Fibroblast of skin of abdomen (primary cell): ENCODE measurements around the gene EPHA8.

Source experiments
- DNase-seq: peaks from one replicate; pipeline ENCODE4 v3.0.0-alpha.2; 2013

Gene EPHA8

DNA sequence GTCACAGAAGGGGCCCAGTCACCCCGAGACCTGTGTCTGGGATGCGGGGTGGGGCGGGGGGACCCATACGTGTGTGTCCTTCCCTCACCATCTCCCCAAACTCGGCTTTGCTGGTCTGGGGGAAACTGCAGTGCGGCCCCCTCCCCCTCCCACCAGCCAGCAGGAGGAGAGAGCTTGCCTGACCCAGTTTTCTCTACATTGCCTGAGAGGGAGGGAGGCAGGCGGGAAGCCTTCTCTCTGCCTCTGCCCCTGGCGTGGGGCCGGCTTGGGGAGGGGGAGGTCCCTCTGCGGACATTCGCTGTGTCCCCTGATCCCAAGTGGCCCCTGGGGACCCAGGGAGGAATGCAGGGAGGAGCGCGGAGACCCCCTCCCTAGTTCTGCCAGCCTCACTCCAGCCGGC is 3.9 kb downstream of the EPHA8 start:
- no peak for DNase-seq

DNA sequence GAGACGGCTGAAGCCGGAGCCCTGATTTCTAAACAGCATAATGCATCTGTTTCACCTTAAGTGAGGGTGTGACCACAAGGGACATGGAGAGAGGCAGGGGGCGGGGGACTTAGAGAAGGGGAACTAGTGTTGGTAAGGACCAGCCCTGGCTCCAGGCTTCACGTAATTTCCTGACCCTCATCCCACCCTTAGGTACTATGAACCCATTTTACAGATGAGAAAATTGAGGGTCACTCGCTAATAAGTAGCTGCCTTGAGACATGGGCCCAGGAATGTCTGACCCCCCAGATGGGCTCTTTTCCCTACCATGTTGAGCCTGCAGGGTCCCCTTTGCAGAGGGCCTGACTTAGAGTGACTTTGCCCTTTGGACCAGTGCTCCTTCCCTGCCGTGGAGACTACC is 4.7 kb downstream of the EPHA8 start:
- no peak for DNase-seq

DNA sequence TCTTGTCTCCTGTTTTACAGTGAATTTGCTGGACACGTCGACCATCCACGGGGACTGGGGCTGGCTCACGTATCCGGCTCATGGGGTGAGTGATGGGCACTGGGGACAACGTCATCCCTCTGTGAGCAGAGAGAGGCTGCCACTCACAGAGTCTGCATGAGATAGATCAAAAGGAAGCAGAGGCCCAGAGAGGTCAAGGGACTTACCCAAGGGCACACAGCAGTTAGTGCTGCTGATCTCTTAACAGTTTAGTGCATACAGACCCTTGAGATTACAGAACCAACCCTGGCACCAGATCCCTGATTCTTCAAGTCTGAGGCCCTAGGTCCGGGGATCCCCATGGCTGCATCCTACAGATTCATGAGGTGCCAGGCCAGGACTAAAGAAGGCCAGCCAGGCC is 6.0 kb downstream of the EPHA8 start:
- no peak for DNase-seq

DNA sequence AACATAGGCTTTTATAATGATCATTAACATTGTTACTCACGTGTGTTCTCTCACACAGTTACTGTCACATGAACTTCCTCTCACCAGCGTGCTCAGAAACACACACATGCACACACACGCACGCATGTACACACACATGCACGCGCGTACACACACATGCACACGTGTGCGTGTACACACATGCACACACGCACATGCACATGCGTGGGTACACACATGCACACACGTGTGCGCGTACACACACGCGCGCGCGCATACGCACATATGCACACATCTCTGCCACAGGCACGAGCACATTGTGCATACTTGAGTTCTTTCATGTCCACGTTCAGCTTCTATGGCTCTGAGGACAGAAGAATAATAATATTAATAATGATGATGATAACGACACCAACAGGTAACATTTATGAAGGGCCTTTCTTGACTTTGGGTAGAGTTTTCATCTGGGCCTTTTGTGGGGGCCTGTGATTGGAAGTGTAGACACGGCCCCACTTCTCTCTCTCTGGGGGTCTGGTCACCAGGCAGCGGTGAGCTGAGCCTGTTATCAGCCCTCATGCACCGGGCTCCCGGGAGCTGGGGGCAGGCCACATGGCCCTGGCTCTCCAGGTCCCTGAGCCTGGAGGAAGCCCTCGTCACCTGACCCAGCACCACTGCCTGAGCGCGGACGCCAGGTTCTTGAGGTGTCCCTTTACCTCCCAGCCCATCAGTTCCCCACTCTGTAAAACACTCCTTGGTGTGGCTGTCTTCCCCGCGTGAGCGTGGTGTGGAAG is 7.0 kb downstream of the EPHA8 start:
- DNase-seq: no peak

DNA sequence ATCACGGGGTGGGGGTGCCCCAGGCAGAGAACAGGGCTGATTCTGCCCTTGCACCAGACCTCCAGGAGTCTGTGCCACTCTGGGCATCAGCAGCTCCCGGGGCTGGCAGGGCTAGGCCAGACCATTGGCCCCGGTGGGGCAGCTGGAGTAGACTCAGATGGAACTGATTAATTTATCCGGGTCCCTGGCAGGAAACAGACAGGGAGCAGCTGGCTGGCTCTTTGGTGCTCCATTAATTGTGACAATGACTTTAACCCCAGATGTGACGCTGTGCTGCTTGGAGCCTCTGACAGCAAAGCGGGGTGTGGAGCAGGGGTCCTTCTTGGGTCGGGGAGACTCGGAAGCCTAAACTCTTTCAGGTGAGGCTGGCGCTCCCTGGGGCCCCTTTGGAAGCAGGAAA is 9.5 kb downstream of the EPHA8 start:
- DNase-seq: no peak

DNA sequence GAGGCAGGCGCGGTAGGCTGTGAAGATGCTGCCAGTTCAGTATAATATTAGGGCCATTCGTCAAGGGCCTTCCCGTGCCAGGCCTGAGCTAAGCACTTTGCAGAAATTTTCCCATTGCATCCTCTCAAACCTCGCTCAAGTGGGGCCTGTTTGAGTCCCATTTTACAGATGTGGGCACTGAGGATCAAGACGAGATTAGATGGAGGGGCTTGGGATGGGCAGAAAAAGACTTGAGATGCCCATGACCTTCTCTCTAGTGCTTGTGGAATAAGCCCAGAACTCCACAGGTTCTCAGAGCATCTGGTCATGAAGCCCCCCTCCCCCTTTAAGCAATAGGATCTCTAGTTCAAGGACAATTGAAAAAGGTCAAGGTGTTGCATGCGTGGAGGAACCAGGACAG is 9.9 kb downstream of the EPHA8 start:
- no peak for DNase-seq

DNA sequence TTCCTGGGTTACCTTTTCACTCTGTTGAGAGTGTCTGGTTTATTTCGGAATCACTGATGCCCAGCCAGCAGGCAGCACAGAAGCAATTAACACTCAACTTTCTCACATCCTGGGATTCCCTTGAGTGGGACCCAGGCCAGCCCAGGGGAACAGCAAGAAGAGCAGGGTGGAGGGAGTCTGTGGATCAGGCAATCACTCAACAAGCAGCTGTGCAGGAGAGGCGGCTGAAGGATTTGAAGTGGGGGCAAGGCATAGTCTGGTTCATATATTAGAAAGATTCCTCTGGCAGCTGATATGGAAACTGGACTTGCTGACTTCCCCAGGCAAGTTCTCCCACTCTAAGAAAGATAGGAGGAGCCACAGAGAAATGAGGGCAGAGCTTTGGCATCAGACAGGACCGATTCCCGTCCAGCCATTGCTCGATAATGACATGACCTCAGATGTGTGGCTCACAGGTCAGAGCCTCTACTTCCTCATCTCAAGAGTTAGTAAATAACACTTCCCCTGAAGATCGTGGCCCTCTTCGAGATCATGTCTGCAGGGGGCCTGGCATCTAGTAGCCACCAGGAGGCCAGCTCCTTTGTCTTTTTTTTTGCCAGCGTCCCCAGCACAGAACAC is 12.4 kb downstream of the EPHA8 start:
- no peak for DNase-seq

DNA sequence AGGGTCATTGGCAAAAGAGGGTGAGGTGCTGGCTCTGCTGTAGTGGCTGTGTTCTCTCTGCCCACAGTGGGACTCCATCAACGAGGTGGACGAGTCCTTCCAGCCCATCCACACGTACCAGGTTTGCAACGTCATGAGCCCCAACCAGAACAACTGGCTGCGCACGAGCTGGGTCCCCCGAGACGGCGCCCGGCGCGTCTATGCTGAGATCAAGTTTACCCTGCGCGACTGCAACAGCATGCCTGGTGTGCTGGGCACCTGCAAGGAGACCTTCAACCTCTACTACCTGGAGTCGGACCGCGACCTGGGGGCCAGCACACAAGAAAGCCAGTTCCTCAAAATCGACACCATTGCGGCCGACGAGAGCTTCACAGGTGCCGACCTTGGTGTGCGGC is 12.9 kb downstream of the EPHA8 start:
- no peak for DNase-seq

DNA sequence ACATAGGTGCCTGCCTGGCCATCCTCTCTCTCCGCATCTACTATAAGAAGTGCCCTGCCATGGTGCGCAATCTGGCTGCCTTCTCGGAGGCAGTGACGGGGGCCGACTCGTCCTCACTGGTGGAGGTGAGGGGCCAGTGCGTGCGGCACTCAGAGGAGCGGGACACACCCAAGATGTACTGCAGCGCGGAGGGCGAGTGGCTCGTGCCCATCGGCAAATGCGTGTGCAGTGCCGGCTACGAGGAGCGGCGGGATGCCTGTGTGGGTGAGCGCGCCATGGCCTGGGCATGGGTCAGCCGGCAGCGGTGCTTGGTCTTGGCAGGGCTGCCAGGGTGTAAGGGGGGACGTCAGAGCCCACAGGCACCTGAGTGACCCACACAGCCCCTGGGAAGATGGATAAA is 13.3 kb downstream of the EPHA8 start:
- no peak for DNase-seq

DNA sequence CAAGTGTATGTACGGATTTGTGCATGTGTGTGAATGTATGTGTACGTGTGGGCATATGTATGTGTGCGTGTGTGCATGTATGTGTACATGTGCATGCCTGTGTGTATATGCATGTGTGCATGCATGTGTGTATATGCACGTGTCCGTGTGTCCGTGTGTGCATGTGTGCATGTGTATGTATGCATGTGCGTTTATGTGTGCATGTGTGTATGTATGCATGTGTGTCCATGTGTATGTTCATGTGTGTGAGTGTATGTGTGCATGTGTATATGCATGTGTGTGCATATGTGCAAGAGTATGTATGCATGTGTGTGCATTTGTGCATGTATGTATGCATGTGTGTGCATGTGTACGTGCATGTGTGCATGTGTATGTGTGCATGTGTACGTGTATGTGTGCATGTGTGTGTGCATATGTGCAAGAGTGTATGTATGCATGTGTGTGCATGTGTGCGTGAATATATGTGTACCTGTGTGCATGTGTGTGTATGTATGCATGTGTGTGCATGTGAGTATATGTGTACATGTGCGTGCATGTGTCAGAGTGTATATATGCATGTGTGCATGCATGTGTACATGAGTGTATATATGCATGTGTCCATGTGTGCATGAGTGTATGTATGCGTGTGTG is 15.6 kb downstream of the EPHA8 start:
- no peak for DNase-seq

DNA sequence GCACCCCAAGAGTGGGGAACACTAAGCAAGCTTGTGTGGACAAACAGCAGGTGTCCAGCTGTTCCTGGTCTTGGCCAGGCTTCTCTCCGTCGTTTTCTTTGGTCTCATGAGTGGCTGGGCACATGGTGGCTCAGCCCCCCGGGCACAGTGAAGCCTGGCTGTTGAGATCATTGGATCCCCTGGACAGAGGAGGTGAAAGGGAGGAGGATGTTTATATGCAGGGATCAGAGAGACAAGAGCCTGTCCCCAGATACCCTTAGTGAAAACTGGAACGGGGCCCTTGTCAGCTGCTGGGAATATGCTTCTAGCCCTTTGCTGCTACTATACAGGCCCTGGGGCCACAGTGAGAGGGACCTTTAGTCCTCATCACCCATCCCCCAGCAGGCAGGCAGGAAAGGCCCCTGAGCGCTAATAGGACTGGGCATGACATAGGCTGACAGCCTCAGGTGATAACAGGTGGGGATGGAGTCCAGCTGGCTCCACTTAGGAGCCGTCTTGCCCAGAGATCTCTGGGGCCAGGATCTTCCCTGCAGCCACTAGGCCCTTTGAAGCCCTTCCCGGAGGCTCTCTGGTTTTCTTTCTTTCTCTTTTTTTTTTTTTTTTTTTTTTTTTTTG is 16.4 kb downstream of the EPHA8 start:
- DNase-seq: no peak

DNA sequence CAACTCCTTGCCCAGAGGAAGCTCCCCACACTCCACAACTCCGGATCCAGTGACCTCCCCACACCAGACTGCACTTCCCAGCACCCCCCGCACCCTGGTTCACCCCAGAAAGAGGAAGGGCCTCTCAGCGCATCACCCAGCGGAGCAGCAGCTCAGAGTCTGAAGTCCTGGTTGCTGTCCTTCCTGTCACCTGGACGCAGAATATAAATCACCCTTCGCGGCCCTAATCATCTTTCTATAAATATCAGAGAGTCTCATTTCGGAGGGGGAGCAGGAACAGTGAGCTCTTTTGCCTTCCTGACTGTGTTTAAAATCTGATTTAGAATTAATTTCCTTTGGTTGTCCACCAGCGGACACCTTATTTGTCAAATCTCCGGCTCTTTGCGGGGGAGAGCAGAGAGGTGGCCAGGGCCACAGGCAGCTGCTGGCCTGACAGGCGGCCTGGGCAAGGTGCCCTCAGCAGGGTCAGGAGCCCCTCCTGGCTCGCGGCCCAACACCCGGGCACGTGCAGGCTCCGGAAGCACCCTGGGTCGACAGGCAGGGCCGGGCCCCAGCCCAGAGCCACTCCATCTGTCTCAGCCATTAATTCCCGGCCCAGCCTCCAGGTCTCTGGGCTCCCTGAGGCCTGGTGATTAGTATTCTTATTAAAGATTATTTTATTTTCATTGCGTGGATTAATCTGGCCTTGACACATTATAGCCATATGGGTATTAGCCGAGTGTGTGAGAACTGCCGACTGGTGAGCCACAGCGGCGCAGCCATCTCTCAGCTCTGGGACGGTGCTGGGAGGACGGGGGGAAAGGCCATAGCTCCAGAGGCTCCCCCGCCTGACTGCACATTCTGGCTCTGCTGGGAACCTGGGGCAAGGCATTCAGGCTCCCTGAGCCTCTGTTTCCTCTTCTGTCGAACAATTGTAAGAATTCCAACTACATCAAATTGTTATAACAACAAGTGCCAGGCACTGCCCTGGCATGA is 19.7 kb downstream of the EPHA8 start:
- DNase-seq: no peak

DNA sequence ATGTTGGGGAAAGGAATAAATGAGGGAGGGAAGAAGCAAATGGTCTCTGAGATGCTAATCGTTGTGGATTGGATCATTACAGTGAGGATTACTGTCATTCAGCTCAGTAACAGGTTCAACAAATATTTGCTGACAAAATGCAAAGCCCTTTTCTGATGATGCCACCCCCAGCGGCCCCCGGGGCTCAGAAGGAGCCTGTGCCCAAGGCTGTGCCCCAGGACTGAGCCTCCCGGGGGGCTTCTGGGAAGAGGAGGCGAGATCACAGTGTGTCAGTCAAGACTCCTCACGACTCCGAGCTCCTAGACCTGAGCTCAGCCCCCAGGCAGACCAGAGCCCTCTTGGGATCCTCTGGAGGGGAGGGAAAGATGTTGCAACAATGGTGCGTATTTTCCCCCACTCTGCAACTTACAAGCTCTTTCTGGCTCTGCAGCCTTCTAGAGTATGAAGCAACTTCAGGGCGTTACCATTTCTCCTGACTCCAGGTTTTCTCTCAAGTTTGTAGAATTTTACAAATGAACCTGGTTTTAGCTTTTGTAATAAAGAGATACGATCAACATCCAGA is 20.8 kb downstream of the EPHA8 start:
- no peak for DNase-seq

DNA sequence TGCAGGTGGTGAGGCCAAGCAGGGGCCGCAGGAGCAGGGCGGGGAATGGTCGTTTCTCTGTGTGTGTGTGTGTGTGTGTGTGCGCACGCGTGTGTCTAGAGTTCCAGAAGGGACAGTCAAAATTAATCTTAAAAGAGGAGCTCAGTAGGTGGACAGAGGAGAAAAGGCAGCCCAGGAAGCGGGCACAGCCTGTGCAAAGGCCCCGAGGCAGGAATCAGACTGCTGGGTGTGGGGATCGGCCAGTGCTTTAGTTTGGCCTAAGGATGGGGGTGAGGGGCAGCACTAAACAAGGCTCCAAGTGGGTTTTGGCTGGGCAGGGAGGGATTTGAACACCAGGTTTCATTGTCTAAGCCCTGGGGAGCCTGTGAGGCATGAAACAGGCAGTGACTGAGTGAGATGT is 21.7 kb downstream of the EPHA8 start:
- no peak for DNase-seq

DNA sequence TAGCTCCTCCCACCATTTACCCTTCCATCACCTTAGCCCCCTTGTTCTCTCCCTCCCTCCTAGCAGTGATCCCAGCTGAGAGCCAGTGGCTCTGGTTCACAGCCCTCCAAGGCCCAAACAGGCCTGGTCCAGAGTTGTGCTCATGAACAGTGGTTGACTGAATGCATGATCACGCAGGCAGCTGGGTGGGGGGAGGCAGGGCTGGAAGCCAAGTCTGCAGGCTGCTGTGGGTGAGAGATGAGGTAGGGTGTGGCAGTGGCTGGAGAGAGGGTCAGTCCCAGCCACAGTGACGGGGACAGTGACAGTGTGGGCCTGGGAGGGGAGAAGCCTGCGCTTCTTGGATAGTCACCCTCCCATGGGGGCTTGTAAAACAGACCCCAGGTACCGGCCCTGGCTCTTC is 22.2 kb downstream of the EPHA8 start:
- no peak for DNase-seq

DNA sequence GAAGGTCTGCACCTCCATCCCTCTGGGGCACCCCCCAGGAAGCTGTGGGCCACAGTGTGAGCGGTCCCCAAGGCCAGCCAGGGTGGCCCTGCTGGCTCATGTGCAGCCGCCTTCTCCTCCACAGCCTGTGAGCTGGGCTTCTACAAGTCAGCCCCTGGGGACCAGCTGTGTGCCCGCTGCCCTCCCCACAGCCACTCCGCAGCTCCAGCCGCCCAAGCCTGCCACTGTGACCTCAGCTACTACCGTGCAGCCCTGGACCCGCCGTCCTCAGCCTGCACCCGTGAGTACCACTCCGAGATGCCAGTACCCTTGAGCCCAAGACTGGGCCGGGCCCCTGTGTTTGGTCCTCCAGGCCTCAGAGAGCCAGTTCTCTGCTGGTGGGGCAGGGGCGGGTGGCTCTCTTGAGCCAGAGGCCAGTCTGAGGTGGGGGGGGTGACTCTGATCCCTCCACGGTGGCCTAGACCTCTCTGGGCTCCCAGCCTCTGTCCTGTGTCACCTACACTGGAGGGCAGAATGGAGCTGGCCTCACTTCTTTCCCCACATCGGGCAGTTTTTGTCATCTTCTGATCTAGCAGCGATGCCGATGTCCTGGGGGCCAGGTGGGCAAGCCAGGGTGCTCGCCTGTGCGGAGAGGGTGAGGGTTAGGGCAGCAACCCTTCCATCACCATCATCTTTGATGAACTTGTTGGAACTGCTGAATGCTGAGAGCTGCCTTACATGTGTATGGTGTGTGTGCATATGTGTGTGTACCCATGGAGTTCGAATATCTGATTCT is 23.3 kb downstream of the EPHA8 start:
- DNase-seq: no peak

DNA sequence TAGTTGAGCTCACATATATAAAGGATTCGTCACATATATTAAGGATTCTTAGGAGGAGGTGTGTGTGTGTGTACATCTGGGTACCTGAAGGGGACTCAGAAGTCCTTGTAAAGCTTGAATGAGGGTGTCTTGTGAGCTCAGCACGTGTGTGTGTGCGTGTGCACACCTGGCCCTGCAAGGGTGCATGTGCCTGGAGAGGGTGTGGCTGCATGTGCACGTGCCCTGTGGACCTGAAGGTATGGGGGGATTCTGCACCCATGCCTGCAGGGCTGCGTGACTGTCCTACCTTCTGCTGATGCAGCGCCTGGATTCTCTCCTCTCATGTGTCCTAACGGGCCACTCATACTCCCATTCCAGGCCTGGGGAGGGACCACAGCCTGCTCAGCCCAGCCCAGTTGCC is 24.0 kb downstream of the EPHA8 start:
- no peak for DNase-seq

DNA sequence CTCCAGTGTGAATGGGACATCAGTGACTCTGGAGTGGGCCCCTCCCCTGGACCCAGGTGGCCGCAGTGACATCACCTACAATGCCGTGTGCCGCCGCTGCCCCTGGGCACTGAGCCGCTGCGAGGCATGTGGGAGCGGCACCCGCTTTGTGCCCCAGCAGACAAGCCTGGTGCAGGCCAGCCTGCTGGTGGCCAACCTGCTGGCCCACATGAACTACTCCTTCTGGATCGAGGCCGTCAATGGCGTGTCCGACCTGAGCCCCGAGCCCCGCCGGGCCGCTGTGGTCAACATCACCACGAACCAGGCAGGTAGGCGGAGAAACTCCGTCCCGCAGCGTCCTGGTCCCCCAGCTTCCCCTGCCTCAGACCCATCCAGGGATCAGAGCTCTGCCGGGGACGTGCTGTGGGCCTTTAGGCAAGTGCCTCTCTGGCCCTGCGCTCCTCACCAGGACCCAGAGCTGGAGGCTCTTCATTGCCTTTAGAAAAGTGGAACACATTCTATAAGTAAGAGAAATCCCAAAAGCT is 25.7 kb downstream of the EPHA8 start:
- DNase-seq: no peak

DNA sequence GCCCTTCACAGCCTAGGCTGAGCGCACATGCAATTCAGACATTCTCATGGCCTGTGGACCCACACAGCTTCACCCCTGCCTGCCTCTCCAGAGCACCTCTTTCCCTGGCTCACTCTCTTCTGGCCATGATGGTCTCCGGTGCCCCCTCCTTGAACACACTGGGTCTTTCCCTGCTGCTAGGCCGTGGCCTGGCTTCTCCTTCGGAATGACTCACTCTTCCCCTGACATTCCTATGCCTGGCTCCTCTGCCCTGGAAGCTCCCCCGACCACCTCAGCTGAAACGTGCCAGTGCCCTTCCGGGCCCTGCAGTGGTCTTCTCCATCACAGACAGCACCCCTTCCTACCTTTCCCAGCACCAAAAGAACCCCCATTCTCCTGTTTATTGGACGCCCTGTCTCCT is 28.3 kb downstream of the EPHA8 start:
- DNase-seq: no peak

DNA sequence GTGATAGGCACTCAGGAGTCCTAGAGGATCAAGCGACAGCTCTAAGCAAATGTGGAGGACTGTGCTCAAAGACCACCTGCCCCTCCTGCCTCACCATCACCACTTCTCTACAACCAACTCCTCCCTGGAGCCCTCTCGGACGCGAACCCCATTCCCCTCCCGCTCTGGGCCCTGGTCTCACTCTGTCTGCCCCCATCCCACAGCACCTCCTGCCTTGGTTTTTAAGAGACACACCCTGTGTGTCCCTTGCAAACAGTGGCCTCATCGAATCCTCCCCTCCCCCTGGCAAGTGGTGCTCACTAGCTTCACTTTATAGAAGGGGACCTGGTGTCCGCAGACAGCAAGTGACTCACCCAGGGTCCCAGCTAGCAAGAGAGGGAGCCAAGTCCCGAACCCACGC is 28.8 kb downstream of the EPHA8 start:
- no peak for DNase-seq
